ENCODE measurements around the gene AGPAT4. TPM values are rescaled to one million over a fixed set of nuclear protein-coding genes. Genes with fewer than 3 reads are reported as not detected.

Gene AGPAT4
- total RNA-seq, 2 experiments from 2014 or later: 0.95 to 1.3 TPM

DNA sequence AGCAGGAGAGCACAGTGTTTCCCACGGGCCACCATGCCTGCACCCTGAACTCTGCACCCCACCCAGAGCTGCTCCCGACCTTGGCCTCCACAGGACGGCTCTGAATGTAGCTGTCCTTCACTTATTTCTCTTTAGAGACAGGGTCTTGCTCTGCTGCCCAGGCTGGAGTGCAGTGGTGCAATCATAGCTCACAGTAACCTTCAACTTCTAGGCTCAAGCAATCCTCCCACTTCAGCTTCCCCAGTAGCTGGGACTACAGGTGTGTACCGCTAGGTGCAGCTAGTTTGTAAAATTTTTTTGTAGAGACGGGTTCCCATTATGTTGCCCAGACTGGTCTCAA lies 130.9 kb downstream of the AGPAT4 start:
- TF ChIP-seq, protein P1, sequence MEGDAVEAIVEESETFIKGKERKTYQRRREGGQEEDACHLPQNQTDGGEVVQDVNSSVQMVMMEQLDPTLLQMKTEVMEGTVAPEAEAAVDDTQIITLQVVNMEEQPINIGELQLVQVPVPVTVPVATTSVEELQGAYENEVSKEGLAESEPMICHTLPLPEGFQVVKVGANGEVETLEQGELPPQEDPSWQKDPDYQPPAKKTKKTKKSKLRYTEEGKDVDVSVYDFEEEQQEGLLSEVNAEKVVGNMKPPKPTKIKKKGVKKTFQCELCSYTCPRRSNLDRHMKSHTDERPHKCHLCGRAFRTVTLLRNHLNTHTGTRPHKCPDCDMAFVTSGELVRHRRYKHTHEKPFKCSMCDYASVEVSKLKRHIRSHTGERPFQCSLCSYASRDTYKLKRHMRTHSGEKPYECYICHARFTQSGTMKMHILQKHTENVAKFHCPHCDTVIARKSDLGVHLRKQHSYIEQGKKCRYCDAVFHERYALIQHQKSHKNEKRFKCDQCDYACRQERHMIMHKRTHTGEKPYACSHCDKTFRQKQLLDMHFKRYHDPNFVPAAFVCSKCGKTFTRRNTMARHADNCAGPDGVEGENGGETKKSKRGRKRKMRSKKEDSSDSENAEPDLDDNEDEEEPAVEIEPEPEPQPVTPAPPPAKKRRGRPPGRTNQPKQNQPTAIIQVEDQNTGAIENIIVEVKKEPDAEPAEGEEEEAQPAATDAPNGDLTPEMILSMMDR (conservative IDR thresholded peaks at IDR 0.05; ENCODE audit: low read length): no peak
- no peak for TF ChIP-seq EZH2phosphoT487 (IDR thresholded peaks at IDR 0.05; ENCODE audit: borderline replicate concordance, low read depth, low read length)
- DNase-seq (ENCODE audit: low spot score): no peak
- Histone ChIP-seq H3K4me1 (ENCODE audit: insufficient read depth, low read length, poor library complexity, severe bottlenecking) (no peaks in the 10 kb centered on the region), H3K79me2 (ENCODE audit: insufficient read depth, low read depth, low read length) (no peaks in the 10 kb centered on the region), H3K4me3 (ENCODE audit: low read depth, low read length, poor library complexity, severe bottlenecking) (no peak overlapping the region), H4K20me1 (ENCODE audit: insufficient read depth, low read length) (no peaks in the 10 kb centered on the region), H2AFZ (ENCODE audit: low read length) (no peak overlapping the region), H3K9me2 (ENCODE audit: insufficient read depth, low read length) (no peaks in the 10 kb centered on the region), H3K9me3 (ENCODE audit: low read length) (no peaks in the 10 kb centered on the region), H3K36me3 (ENCODE audit: insufficient read depth, low read length) (no peaks in the 10 kb centered on the region), H3K4me2 (ENCODE audit: low read length) (no peak overlapping the region), H3K27ac (ENCODE audit: low read depth, low read length, poor library complexity, severe bottlenecking) (no peak overlapping the region)
- BruUV-seq (replicated peaks): no TSS peak
- ChIA-PET POLR2A (no interaction called here), CTCF (ENCODE audit: unreplicated experiment) (no interaction called here)
- intact Hi-C loops (cut with micrococcal nuclease; ENCODE audit: unreplicated experiment): no loop called here

DNA sequence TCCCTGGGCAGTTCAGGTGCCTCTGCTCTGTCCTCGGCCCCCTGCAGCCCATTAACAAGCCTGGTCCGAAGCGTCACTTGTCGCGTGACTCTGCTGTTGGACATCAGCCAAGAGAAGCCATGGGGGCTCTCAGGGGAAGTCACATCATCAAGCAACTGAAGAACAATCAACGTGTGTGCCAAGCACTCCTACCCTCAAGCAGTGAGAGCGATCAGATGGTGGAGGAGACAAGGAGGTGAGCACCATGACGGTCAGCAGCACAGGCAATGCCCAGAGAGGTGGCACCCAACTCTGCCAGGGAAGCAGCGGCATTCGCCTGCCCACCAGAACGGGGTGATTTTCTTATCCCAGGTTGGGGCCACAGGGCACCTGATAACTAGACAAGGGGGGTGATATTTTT lies 132.7 kb downstream of the AGPAT4 start:
- H3K4me3 ChIP-seq (ENCODE audit: low read depth, low read length, poor library complexity, severe bottlenecking): no peak overlapping the region
- no peak for DNase-seq (ENCODE audit: low spot score)
- TF ChIP-seq EZH2phosphoT487 (IDR thresholded peaks at IDR 0.05; ENCODE audit: borderline replicate concordance, low read depth, low read length): no peak
- TF ChIP-seq, protein P1 (conservative IDR thresholded peaks at IDR 0.05; ENCODE audit: low read length): no peak
- peaks cover under 1% of the 10 kb centered on the region for H3K4me1 ChIP-seq (ENCODE audit: insufficient read depth, low read length, poor library complexity, severe bottlenecking)
- BruUV-seq (replicated peaks): no TSS peak
- ChIA-PET POLR2A (interaction anchor here (0.5 to 0.7 kb wide), 3 partner anchors 16 to 115 kb away, joined by 3 to 4 read pairs (median 3); no protein-coding TSS in a partner anchor), CTCF (ENCODE audit: unreplicated experiment) (no interaction called here)
- H4K20me1 ChIP-seq (ENCODE audit: insufficient read depth, low read length): no peaks in the 10 kb centered on the region
- no peaks in the 10 kb centered on the region for H3K36me3 ChIP-seq (ENCODE audit: insufficient read depth, low read length)
- H3K9me2 ChIP-seq (ENCODE audit: insufficient read depth, low read length): no peaks in the 10 kb centered on the region
- no peak overlapping the region for H3K27ac ChIP-seq (ENCODE audit: low read depth, low read length, poor library complexity, severe bottlenecking)
- H3K79me2 ChIP-seq (ENCODE audit: insufficient read depth, low read depth, low read length): no peaks in the 10 kb centered on the region
- intact Hi-C loops (cut with micrococcal nuclease; ENCODE audit: unreplicated experiment): no loop called here
- H2AFZ ChIP-seq (ENCODE audit: low read length): no peak overlapping the region
- no peaks in the 10 kb centered on the region for H3K9me3 ChIP-seq (ENCODE audit: low read length)
- no peak overlapping the region for H3K4me2 ChIP-seq (ENCODE audit: low read length)

DNA sequence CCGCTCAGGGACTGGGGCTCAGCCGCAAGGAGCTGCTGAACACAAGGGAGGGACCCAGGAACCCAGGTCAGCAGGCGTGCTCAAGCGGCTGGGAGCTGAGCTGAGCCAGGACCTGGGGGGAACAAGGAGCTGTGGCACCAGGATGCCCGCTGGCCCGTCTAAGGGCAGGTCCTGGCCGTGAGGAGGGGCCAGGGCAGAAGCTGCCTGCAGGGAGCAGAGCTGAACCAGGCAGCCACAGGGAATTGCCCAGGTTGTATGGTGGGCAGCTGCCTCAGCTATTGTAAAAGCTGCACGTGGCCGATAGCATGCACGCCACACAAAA lies 133.3 kb downstream of the AGPAT4 start:
- no peak overlapping the region for H3K4me3 ChIP-seq (ENCODE audit: low read depth, low read length, poor library complexity, severe bottlenecking)
- ChIA-PET POLR2A (interaction anchor here (0.7 kb wide), 1 partner anchor 115 kb away, joined by 3 read pairs; no protein-coding TSS in a partner anchor), CTCF (ENCODE audit: unreplicated experiment) (no interaction called here)
- no peak overlapping the region for H3K4me2 ChIP-seq (ENCODE audit: low read length)
- intact Hi-C loops (cut with micrococcal nuclease; ENCODE audit: unreplicated experiment): no loop called here
- no peaks in the 10 kb centered on the region for H4K20me1 ChIP-seq (ENCODE audit: insufficient read depth, low read length)
- H3K9me3 ChIP-seq (ENCODE audit: low read length): no peaks in the 10 kb centered on the region
- H3K79me2 ChIP-seq (ENCODE audit: insufficient read depth, low read depth, low read length): no peaks in the 10 kb centered on the region
- no peak for DNase-seq (ENCODE audit: low spot score)
- no peak overlapping the region for H3K27ac ChIP-seq (ENCODE audit: low read depth, low read length, poor library complexity, severe bottlenecking)
- no peak overlapping the region for H2AFZ ChIP-seq (ENCODE audit: low read length)
- no TSS peak for BruUV-seq (replicated peaks)
- H3K36me3 ChIP-seq (ENCODE audit: insufficient read depth, low read length): no peaks in the 10 kb centered on the region
- H3K4me1 ChIP-seq (ENCODE audit: insufficient read depth, low read length, poor library complexity, severe bottlenecking): peaks cover 7% of the 10 kb centered on the region
- H3K9me2 ChIP-seq (ENCODE audit: insufficient read depth, low read length): no peaks in the 10 kb centered on the region
- TF ChIP-seq, protein P1 (conservative IDR thresholded peaks at IDR 0.05; ENCODE audit: low read length): no peak
- TF ChIP-seq EZH2phosphoT487 (IDR thresholded peaks at IDR 0.05; ENCODE audit: borderline replicate concordance, low read depth, low read length): no peak
